Superior temporal gyrus (tissue), 1 donor: ENCODE data around the gene TNKS1BP1.
A peak's percentile ranks its signal among the peaks of the same experiment; 100 is the strongest.
"Not testable (repeated sequence)": the region's sequence is repeated elsewhere in the genome, so short reads cannot be mapped to it uniquely, and the experiment has no call there.

ENCODE experiments used
- DNase-seq: peaks from one replicate; pipeline ENCODE4 v3.0.0-alpha.2; 2016; ENCODE audit errors: extremely low spot score

The TNKS1BP1 gene

GRCh38 chr11:57356268-57356667 lies 31.5 kb upstream of the TNKS1BP1 start:
- peak; percentile 60 for DNase-seq

- DNase-seq = no peak
Observed at GRCh38 chr11:57354699-57355098, 29.9 kb upstream of the TNKS1BP1 start.

GRCh38 chr11:57353852-57354251 lies 29.1 kb upstream of the TNKS1BP1 start:
- no peak for DNase-seq

GRCh38 chr11:57353446-57353845 lies 28.7 kb upstream of the TNKS1BP1 start:
- no peak for DNase-seq

GRCh38 chr11:57353036-57353435 lies 28.3 kb upstream of the TNKS1BP1 start:
- DNase-seq = no peak

- peak; percentile 59 for DNase-seq
Observed at GRCh38 chr11:57349491-57350274, 24.9 kb upstream of the TNKS1BP1 start.

- DNase-seq = no peak
Observed at GRCh38 chr11:57348636-57349313, 24.0 kb upstream of the TNKS1BP1 start.

GRCh38 chr11:57348052-57348451 lies 23.3 kb upstream of the TNKS1BP1 start:
- DNase-seq = no peak

- DNase-seq = no peak
Observed at GRCh38 chr11:57347336-57347735, 22.6 kb upstream of the TNKS1BP1 start.

- DNase-seq = peak; percentile 88
Observed at GRCh38 chr11:57345555-57346211, 20.9 kb upstream of the TNKS1BP1 start.

- no peak for DNase-seq
Observed at GRCh38 chr11:57344826-57345225, 20.1 kb upstream of the TNKS1BP1 start.

GRCh38 chr11:57343825-57344224 lies 19.1 kb upstream of the TNKS1BP1 start:
- no peak for DNase-seq

- no peak for DNase-seq
Observed at GRCh38 chr11:57342702-57343101, 17.9 kb upstream of the TNKS1BP1 start.

- no peak for DNase-seq
Observed at GRCh38 chr11:57341250-57341808, 16.6 kb upstream of the TNKS1BP1 start.

- DNase-seq = no peak
Observed at GRCh38 chr11:57340039-57340615, 15.4 kb upstream of the TNKS1BP1 start.

GRCh38 chr11:57339328-57339727 lies 14.6 kb upstream of the TNKS1BP1 start:
- DNase-seq = no peak

GRCh38 chr11:57338142-57338541 lies 13.4 kb upstream of the TNKS1BP1 start, which contains the start of gene P2RX3:
Gene P2RX3 (plus strand): TSS chr11:57338352. CDS start chr11:57338551, 199 bp downstream.
- DNase-seq = no peak

GRCh38 chr11:57336856-57337255 lies 12.1 kb upstream of the TNKS1BP1 start:
- DNase-seq = not testable (repeated sequence)

GRCh38 chr11:57336111-57336666 lies 11.4 kb upstream of the TNKS1BP1 start:
- DNase-seq = no peak

- DNase-seq = peak; percentile 87
Observed at GRCh38 chr11:57335343-57336110, 10.8 kb upstream of the TNKS1BP1 start, which contains the start of gene SSRP1. Gene SSRP1 (minus strand): TSS chr11:57335892. CDS start chr11:57335121, 771 bp downstream.

- DNase-seq = no peak
Observed at GRCh38 chr11:57335023-57335342, 10.2 kb upstream of the TNKS1BP1 start.
